OCI-LY3 (cell line): ENCODE measurements around the gene BCAP31.
"Not testable (repeated sequence)": the region's sequence is repeated elsewhere in the genome, so short reads cannot be mapped to it uniquely, and the experiment has no call there.

Experiments
- H2AFZ ChIP-seq: fragments of 200-600, 300-600 bp; shearing (Covaris generic); 2 replicates; pipeline ENCODE4 v1.6.0; 2014; ENCODE audit warnings: antibody characterized with exemption, low read depth, low read length
- H3K27ac ChIP-seq: fragments of 200-600, 300-600 bp; sonication (generic); 2 replicates; pipeline ENCODE4 v1.5.1; 2014; ENCODE audit warnings: mild to moderate bottlenecking, low read length, moderate library complexity, mixed read lengths
- H3K27me3 ChIP-seq: fragments of 200-600, 300-600 bp; sonication (generic); 2 replicates; pipeline ENCODE4 v1.6.1; 2014; ENCODE audit warnings: low read depth, low read length, mixed read lengths
- H3K36me3 ChIP-seq: fragments of 200-600, 300-600 bp; sonication (generic); replicated peaks from 2 replicates; pipeline ENCODE3; 2014; ENCODE audit warnings: low read depth, low read length, mixed read lengths
- H3K4me1 ChIP-seq: fragments of 300-600, 200-600 bp; sonication (generic); 2 replicates; pipeline ENCODE4 v1.6.1; 2014; ENCODE audit warnings: low read length, mixed read lengths
- H3K4me2 ChIP-seq: fragments of 200-600, 300-600 bp; sonication (generic); 2 replicates; pipeline ENCODE4 v1.6.1; 2014; ENCODE audit warnings: low read length, mixed read lengths
- H3K4me3 ChIP-seq: fragments of 300-600, 200-600 bp; sonication (generic); 2 replicates; pipeline ENCODE4 v1.5.1; 2014; ENCODE audit warnings: antibody characterized with exemption, mild to moderate bottlenecking, low read length, moderate library complexity
- H3K79me2 ChIP-seq: fragments of 300-600, 200-600 bp; shearing (Covaris generic); 2 replicates; pipeline ENCODE4 v1.6.1; 2014; ENCODE audit warnings: mild to moderate bottlenecking, low read length, mixed read lengths
- H3K9ac ChIP-seq: fragments of 300-600, 200-600 bp; shearing (Covaris generic); 2 replicates; pipeline ENCODE4 v1.6.0; 2014; ENCODE audit warnings: mild to moderate bottlenecking, low read length, moderate library complexity
- H3K9me3 ChIP-seq: fragments of 200-600, 300-600 bp; shearing (Covaris generic); 2 replicates; pipeline ENCODE4 v1.6.1; 2014; ENCODE audit warnings: low read length, mixed read lengths; ENCODE audit not compliant: insufficient read depth
- H4K20me1 ChIP-seq: fragments of 200-600, 300-600 bp; sonication (generic); 2 replicates; pipeline ENCODE4 v1.6.1; 2016; ENCODE audit warnings: low read length, mixed read lengths; ENCODE audit not compliant: insufficient read depth
- CTCF ChIP-seq: fragments of 200-600, 300-600 bp; sonication (generic); IDR thresholded peaks from 2 replicates; pipeline ENCODE4 v1.5.1; 2014; ENCODE audit warnings: antibody characterized with exemption, low read length, low read depth
- EZH2phosphoT487 ChIP-seq: fragments of 200-600 bp; shearing (Covaris generic); IDR thresholded peaks from 2 replicates; pipeline ENCODE4 v1.6.1; 2018; ENCODE audit warnings: antibody characterized with exemption, mixed run types, low read depth

The BCAP31 gene

GRCh38 chrX:153694687-153695270 is 29.4 kb downstream of the BCAP31 start:
- Histone ChIP-seq H3K9ac (no peak overlapping the region), H3K4me2 (no peak overlapping the region), H3K79me2 (no peaks in the 10 kb centered on the region), H3K27me3 (no peaks in the 10 kb centered on the region), H3K4me3 (no peak overlapping the region), H3K9me3 (no peaks in the 10 kb centered on the region), H3K36me3 (no peaks in the 10 kb centered on the region), H4K20me1 (no peaks in the 10 kb centered on the region), H2AFZ (no peak overlapping the region), H3K4me1 (no peaks in the 10 kb centered on the region), H3K27ac (no peak overlapping the region)
- no peak for TF ChIP-seq EZH2phosphoT487
- no peak for TF ChIP-seq CTCF

- not testable (repeated sequence) for H3K27me3 ChIP-seq, H2AFZ ChIP-seq, H3K9ac ChIP-seq, H3K4me1 ChIP-seq, H3K36me3 ChIP-seq, H4K20me1 ChIP-seq, H3K4me2 ChIP-seq, H3K79me2 ChIP-seq, H3K4me3 ChIP-seq, H3K9me3 ChIP-seq, H3K27ac ChIP-seq
These were observed 29.9 kb downstream of the BCAP31 start for GRCh38 chrX:153694256-153694655.

- Histone ChIP-seq H3K27ac (no peak overlapping the region), H3K27me3 (no peaks in the 10 kb centered on the region), H3K9ac (no peak overlapping the region), H4K20me1 (no peaks in the 10 kb centered on the region), H2AFZ (no peak overlapping the region), H3K4me2 (no peak overlapping the region), H3K9me3 (no peaks in the 10 kb centered on the region), H3K4me3 (no peak overlapping the region), H3K36me3 (no peaks in the 10 kb centered on the region), H3K79me2 (no peaks in the 10 kb centered on the region), H3K4me1 (no peaks in the 10 kb centered on the region)
- TF ChIP-seq EZH2phosphoT487 (no peak), CTCF (no peak)
These were observed 30.7 kb downstream of the BCAP31 start for GRCh38 chrX:153693216-153694086.

GRCh38 chrX:153692611-153693156 is 31.5 kb downstream of the BCAP31 start:
- Histone ChIP-seq H3K9me3 (no peaks in the 10 kb centered on the region), H3K4me1 (no peaks in the 10 kb centered on the region), H3K27me3 (no peaks in the 10 kb centered on the region), H3K79me2 (no peaks in the 10 kb centered on the region), H3K36me3 (no peaks in the 10 kb centered on the region), H3K9ac (no peak overlapping the region), H2AFZ (no peak overlapping the region), H3K27ac (no peak overlapping the region), H3K4me3 (no peak overlapping the region), H4K20me1 (no peaks in the 10 kb centered on the region), H3K4me2 (no peak overlapping the region)
- no peak for TF ChIP-seq CTCF
- TF ChIP-seq EZH2phosphoT487: no peak
